Measurements from ENCODE around the gene R3HDM2.

Gene R3HDM2

DNA sequence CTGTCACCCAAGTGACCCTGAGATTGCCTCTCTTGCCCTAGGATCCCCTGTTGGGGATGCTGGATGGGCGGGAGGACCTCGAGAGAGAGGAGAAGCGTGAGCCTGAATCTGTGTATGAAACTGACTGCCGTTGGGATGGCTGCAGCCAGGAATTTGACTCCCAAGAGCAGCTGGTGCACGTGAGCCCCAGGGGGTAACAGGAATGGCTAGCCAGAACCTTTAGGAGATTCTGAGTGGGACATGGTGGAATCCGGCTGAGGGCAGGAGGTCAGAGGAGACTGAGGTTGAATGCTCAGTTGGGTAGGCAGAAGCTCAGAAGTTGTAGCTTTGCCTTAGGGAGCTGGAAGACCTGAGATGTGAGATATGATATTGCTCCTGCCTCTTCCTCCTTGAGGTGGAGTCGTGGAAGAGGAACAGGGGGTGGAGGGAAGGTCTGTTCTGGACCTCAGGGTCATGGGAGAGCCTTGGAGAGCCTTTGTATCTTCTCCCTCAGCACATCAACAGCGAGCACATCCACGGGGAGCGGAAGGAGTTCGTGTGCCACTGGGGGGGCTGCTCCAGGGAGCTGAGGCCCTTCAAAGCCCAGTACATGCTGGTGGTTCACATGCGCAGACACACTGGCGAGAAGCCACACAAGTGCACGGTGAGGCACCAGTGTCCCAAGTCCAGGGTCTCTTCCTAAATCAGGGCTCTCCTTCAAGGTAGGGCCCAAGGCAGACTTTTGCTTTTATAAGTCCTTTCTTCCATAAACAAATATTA, 35.1 kb upstream of the R3HDM2 start:
- DNase-seq: no peak

DNA sequence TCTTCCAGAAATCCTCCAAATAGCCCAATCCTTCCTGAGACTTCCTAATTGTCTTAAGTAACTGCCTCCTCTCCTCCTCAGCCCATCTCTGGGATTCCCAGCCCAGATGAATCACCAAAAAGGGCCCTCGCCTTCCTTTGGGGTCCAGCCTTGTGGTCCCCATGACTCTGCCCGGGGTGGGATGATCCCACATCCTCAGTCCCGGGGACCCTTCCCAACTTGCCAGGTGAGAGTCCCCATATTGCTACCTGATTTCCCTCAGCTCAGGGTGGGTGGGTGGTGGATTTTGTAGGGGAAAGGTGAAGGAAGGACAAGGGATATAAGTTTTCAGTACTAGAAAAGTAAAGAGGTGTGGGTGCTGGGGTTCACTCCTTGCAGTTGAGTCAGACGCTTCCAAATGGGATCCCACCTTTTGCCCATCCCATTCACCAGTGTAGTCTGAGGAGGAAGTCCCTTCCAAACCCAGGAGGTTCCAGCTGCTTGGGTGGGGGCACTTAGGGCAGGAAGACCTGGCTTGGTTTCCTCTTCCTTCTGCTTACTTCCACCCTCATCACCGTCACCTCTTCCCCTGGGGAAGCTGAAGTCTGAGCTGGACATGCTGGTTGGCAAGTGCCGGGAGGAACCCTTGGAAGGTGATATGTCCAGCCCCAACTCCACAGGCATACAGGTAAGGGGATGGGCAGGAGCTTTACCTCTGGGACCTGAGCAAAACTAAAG, 34.3 kb upstream of the R3HDM2 start:
- DNase-seq: no peak

DNA sequence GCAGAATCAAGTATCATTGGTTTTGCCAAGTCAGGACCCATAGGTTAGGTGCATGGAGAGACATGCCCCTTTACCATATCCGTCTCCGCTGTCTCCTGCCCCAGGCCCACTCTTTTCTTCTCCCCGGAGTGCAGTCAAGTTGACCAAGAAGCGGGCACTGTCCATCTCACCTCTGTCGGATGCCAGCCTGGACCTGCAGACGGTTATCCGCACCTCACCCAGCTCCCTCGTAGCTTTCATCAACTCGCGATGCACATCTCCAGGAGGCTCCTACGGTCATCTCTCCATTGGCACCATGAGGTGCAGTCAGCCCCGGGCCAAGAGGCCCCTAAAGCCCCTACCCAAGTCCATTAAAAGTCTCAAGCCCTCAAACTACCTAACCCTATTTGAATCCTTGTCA, 33.7 kb upstream of the R3HDM2 start:
- no peak for DNase-seq

DNA sequence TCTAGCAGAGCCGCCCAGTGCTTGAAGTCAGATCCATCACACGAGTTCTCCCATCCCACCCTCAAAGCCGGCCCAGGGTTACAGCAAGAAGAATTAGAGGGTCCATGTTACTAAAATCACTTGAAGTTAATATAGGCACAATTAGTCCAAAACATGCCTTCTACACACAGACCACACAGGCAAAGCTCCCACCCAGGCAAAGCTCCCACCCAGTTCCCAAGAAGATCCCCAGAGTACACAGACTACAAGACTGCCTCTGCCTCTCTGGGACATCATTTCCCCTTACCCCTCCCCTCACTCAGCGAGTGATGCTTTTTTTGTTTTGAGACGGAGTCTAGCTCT, 32.0 kb upstream of the R3HDM2 start:
- DNase-seq: no peak

DNA sequence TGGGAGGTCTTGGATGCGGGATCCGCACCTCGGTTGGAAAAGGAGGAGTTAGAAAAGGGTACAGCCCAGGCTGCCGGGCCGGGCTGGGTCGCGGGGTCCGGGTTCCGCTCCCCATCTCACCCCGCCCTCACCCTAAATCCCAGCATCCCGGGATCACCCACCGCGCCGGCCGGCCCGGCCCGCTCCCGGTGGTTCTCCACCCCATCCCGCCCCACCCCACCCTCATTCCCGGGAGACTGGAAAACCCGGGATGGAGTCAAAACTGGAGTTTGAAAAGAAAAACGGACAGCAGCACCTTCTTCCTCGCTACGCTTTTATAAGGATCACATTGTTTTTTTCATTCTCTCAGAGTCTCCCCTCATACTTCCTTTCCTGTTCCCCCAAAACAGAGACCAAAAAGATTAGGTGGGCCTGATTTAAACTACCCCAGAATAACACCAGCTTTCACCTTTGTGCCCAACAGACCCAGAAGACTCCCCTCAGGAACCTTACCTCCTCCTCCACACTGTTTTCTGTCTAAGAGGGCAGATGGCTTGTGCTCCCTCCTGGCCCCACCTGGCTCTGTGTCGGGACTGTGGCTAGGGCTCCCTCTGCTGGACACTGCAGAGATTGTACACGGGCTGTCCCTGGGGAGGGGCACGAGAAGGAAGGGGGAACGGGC, 31.5 kb upstream of the R3HDM2 start:
- peak; percentile 93 for DNase-seq

DNA sequence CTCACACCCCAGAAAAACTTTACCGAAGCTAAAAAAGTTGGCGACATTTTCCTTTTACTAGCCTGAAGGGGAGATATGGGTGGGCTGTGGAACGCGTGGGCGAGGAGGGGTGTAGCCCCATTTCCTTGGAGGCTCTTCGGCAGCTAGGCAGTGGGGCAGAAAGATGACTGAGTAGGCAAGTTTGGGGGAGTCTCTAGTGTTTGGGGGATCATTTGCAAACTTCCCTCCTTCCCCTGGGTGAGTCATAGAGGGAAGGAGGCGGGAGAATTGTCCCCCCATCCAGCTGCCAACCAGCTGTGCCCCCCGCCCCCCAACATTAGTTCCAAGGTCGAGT, 31.0 kb upstream of the R3HDM2 start:
- DNase-seq: no peak

DNA sequence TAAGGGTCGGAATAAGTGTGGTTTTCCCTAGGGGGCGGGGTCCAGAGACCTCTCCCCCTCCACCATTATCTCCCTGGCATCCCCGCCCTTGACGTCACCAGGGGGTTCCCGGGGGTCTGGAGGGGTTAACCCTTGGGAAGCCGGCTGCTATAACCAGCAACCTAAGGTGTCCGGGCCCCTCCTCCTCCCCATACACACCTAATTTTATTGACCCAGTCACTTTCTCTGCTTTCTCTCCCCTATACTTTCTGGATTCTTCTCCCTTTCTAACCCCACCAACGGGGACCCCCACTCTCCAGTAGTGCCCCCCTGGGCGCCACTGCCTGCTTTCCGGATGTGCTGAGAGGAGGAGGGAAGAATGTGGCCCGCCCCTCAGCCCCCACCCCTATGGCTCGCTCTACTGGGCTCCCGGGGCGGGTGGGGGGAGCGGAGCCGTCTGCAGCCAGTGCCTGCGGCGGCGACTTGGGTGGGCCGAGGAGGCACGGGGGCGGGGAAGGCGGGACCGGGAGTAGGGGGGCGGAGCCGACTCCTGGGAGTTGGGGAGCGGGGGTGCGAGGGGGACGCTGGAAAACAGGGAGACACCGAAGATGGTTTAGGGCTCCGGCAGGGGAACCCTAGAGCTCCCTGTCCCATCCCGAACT, 30.6 kb upstream of the R3HDM2 start:
- DNase-seq: peak; percentile 43

DNA sequence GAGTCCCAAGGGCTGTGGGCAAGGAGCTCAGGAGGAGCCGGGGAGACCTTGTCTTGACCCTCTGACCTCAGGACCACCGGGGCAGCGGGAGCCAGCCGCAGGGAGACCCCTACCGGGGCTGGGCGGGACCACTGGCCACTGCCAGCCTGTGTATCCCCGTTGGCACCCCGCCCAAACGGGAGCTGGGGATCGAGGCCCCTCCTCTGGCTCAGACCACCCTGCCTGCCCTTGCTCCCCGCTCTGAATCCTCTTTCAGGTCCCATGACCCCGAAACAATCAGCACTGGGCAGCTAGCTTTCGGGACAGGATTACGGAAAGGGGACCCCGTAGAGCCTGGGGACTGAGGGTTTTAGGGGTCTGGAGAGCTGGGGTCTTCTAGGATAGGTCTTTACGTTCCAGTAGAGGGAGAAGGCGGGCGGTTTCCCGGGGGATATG, 30.0 kb upstream of the R3HDM2 start:
- no peak for DNase-seq

DNA sequence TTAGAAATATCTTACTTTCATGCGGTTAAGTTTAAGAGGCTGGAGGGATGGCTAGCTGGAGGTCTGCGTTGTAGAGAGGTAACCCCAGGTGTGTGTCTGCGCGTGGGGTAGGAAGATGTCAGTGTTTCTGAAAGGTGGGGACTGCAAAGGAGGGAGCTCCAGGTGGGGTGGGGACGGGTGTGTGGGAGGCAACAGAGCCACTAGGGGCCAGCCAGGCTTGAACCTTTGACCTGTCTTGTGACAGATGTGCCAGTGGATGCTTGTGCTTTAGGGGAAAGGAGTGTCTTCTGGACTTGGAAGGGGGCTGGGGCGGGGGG, 29.6 kb upstream of the R3HDM2 start:
- no peak for DNase-seq

DNA sequence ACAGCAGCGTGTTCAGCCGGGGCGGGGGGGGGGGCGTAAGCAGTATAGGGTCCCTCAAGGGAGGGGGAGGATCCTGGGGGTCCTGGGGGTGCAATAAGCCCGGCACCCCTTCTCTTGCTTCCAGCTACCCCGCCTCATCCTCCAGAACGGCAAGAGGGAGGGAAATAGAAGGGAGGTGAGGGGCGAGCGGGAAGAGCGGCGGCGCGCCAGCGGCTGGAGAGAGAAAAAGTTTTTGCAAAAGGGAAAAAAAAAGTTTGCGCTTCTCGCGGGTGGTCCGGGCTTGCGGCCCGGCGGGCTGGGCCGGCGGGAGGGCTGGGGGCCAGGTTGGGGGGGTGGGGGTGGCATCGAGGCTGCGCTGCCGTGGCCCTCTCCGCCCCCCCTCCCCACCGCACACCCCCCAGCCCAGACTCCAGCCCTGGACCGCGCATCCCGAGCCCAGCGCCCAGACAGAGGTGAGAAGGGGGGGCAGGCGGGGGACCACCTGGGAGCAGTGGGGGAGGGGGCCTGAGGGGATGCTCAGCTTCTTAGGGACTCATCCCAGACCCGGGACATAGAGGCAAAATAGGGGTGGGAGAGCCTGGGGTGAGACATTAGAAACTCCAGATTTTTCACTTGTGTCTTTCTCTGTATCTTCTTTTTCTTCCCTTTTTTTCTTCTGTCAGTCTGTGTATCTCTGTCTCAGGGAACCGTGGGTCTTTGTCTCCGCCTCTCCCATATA, 29.1 kb upstream of the R3HDM2 start, which contains the start of gene GLI1:
TSS of gene GLI1 (plus strand) at position 36 of the 718 bp plus-strand sequence. CDS start 3,907 bp downstream, outside the sequence.
- DNase-seq: no peak

DNA sequence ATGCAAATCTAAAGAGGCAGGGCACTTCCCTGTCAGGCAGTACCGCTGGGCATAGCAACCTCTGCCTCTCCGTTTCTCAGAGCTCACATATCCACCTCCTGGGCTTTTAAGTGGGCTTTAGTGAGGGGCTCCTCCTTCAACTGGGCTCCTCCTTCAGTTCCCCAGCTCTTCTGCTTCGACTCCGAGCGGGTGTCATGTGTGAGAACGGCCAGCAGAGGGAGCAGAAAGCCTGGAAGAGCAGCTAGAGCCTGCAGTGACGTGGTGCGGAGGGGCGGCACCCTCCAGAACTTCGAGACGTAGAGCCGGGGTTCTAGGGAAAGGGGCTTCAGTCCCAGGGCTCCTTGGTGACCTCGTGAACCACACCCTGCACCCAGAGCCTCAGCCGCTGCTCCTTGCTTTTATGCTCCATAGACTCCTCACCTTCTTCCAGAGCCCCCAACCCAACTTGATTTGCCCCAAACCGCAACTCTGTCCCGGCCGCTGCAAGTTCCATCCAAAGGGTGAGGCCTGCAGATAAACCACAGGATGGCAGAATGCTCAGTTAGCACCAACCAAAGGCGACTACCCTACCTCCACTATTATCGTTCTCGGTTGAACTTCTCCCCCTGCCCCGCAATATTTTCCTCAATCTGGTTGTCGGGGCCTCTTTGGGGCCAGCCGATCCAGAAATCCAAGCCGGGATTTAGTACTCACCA, 28.4 kb upstream of the R3HDM2 start:
- peak; percentile 96 for DNase-seq

DNA sequence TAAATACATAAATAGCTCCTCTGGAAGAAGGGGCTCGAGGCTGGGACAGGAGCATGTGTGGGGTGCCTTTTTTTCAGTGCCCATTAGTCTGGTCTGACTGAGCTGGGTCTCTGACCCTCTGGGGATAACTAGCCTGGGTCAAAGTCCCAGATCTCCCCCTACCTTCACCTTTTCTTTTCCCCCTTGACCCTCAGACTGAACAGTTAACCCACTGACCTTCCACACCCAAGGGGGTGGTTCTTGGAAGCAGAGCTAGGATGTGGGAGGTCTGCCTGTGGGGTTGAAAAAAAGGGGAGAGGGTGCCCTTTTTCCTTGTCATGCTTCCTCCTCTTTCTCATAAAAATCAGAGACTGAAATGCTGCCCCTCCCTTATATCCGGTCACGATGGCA, 27.8 kb upstream of the R3HDM2 start:
- no peak for DNase-seq

DNA sequence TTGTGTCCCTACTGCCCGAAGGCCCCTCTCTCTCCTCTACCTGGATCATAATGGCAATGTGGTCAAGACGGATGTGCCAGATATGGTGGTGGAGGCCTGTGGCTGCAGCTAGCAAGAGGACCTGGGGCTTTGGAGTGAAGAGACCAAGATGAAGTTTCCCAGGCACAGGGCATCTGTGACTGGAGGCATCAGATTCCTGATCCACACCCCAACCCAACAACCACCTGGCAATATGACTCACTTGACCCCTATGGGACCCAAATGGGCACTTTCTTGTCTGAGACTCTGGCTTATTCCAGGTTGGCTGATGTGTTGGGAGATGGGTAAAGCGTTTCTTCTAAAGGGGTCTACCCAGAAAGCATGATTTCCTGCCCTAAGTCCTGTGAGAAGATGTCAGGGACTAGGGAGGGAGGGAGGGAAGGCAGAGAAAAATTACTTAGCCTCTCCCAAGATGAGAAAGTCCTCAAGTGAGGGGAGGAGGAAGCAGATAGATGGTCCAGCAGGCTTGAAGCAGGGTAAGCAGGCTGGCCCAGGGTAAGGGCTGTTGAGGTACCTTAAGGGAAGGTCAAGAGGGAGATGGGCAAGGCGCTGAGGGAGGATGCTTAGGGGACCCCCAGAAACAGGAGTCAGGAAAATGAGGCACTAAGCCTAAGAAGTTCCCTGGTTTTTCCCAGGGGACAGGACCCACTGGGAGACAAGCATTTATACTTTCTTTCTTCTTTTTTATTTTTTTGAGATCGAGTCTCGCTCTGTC, 26.1 kb upstream of the R3HDM2 start:
- no peak for DNase-seq

DNA sequence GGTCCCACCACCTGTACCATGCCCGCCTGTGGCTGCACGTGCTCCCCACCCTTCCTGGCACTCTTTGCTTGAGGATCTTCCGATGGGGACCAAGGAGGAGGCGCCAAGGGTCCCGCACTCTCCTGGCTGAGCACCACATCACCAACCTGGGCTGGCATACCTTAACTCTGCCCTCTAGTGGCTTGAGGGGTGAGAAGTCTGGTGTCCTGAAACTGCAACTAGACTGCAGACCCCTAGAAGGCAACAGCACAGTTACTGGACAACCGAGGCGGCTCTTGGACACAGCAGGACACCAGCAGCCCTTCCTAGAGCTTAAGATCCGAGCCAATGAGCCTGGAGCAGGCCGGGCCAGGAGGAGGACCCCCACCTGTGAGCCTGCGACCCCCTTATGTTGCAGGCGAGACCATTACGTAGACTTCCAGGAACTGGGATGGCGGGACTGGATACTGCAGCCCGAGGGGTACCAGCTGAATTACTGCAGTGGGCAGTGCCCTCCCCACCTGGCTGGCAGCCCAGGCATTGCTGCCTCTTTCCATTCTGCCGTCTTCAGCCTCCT, 25.4 kb upstream of the R3HDM2 start:
- DNase-seq: peak; percentile 69

DNA sequence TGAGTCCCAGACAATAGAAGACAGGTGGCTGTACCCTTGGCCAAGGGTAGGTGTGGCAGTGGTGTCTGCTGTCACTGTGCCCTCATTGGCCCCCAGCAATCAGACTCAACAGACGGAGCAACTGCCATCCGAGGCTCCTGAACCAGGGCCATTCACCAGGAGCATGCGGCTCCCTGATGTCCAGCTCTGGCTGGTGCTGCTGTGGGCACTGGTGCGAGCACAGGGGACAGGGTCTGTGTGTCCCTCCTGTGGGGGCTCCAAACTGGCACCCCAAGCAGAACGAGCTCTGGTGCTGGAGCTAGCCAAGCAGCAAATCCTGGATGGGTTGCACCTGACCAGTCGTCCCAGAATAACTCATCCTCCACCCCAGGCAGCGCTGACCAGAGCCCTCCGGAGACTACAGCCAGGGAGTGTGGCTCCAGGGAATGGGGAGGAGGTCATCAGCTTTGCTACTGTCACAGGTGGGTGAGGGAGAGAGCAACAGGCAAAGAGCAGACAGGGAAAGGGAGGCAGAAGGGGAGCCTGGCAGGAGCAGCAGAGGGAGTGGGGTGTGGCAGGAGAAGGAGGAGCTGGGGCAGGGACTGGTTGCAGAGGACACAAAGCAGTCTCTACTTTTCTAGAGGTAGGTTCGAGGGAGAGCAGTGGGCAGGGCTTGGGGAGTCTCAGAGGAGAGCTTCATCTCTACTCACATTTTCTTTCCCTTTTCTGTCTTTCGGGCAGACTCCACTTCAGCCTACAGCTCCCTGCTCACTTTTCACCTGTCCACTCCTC, 24.7 kb upstream of the R3HDM2 start:
- DNase-seq: no peak

DNA sequence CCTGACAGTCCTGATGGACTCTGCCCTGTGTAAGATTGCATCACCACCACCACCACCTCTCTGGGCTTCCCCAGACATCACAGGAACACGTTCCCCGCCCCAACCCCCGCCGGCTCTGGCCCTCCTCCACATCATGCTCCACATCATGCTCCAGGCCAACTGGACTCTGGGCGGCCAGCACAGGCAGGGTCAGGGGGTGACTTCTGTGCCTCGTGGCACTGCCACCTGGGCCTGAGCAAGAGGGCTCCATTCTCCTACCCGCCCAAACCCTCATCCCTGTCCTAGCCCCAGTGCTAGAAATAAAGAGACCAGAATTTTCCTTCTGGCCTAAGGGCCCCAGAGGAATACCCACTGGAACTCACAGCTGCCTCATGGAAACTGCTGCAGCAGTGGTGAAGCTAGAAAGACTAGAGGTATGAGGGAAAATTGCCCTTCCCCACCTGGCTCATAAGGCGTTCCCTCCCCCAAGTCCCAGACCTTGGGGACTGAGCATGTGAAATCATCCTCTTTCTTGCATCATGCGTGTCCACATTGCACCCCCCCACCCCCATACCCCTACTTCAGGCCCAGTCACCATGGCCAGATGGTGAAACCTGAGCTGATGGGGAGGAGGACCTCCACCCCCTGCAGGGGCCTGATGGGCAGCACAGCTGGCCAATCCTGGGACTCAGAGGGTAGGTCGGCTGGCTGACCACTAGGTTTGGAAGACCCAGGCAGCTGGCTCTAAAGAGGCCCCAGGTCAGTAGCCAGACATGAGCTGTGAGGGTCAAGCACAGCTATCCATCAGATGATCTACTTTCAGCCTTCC, 23.9 kb upstream of the R3HDM2 start, which contains the start of gene INHBE:
TSS of gene INHBE (plus strand) at position 742 of the 808 bp plus-strand sequence. CDS start 230 bp downstream, outside the sequence.
- no peak for DNase-seq

DNA sequence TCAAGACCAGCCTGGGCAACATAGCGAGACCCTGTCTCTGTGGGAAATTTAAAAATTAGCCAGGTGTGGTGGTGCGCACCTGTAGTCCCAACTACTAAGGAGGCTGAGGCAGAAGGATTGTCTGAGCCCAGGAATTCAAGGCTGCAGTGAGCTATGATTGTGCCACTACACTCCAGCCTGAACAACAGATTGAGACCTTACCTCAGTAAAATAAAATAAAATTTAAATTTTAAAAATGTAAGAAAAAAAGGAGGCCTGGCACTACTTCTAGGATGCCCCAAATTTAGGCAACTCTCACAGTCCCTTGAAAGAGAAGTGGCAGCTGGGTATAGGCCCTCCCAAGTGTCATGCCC, 23.3 kb upstream of the R3HDM2 start:
- no peak for DNase-seq

DNA sequence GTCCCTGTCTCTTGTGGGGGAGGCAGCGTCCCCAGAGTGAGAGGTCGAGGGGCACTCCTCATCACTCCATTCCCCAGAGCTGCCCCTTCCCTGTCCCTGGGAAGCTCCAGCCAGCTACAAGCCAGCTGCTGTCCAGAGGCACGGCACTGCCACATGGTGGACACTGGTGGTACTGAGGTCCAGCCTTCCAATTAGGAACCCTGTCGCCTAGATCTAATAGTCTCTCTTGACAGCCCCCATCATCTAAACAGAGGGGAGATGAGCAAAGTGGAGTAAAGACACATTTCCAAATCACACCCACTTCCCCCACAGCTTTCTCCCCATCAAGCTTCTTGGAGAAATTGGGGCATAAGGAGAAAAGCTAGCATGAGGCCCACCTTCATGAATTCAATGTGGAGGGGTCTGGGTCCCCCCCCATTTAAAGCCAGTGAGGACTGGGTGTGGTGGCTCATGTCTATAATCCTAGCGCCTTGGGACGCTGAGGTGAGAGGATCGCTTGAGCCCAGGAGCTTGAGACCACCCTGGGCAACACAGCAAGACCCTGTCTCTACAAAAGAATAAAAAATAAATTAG, 22.2 kb upstream of the R3HDM2 start:
- no peak for DNase-seq
